Measurements from ENCODE around the gene MME. TPM values are rescaled to one million over a fixed set of nuclear protein-coding genes. Genes with fewer than 3 reads are reported as not detected.
"Not testable (repeated sequence)": the region's sequence is repeated elsewhere in the genome, so short reads cannot be mapped to it uniquely, and the experiment has no call there.

Gene MME
- total RNA-seq, 2 experiments from 2014 or later: 0.06 to 0.17 TPM

DNA sequence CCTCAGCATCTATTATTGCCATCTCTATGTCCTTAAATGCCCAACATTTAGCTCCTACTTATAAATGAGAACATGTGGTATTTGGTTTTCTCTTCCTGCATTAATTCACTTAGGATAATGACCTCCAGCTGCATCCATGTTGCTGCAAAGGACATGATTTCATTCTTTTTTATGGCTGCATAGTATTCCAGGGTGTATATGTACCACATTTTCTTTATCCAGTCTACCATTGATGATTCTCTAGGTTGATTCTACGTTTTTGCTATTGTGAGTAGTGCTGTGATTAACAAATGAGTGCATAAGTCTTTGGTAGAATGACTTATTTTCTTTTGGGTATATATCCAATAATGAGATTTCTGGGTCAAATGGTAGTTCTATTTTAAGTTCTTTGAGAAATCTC is 54.2 kb downstream of the MME start:
- H3K36me3 Mint-ChIP-seq; H3K4me3 Mint-ChIP-seq; H3K27me3 Mint-ChIP-seq; DNase-seq; H3K4me1 Mint-ChIP-seq; H3K27ac Mint-ChIP-seq; POLR2A ChIA-PET; ATAC-seq (ENCODE audit: low read depth); H3K9me3 Mint-ChIP-seq: not testable (repeated sequence)

GRCh38 chr3:155135003-155135402 is 54.9 kb downstream of the MME start:
- no peak for ATAC-seq (ENCODE audit: low read depth)
- POLR2A ChIA-PET: no interaction called here
- DNase-seq: no peak
- Mint-ChIP-seq H3K27me3 (no peaks in the 10 kb centered on the region), H3K9me3 (peaks cover 2% of the 10 kb centered on the region), H3K27ac (no peak overlapping the region), H3K4me1 (no peaks in the 10 kb centered on the region), H3K36me3 (no peaks in the 10 kb centered on the region), H3K4me3 (no peak overlapping the region)

- Mint-ChIP-seq H3K27ac (no peak overlapping the region), H3K36me3 (no peaks in the 10 kb centered on the region), H3K9me3 (peaks cover 2% of the 10 kb centered on the region), H3K4me3 (no peak overlapping the region), H3K27me3 (no peaks in the 10 kb centered on the region), H3K4me1 (no peaks in the 10 kb centered on the region)
- ATAC-seq (ENCODE audit: low read depth) (no peak), DNase-seq (no peak)
- POLR2A ChIA-PET: no interaction called here
These were observed 58.6 kb downstream of the MME start for GRCh38 chr3:155138677-155139076.

DNA sequence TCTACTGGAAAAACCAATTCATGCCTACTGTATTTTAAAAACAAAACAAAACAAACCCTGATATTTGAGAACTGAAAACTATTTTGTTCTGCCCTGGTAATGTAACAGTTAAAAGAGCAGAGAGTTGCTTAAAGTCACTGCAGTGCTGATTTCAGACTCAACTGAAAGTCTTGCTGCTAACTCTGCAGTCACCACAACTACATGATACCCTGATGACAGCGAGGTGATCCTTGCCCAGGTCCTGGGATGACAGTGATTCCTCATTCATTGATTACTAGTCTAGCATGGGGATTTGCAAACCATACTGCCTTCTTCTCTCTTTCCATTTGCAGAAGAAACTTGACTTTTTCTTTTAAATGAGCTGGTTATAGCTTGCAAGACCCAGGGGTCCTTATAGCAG is 67.5 kb downstream of the MME start:
- no peak for ATAC-seq (ENCODE audit: low read depth)
- H3K36me3 Mint-ChIP-seq: no peaks in the 10 kb centered on the region
- POLR2A ChIA-PET: no interaction called here
- no peak overlapping the region for H3K27ac Mint-ChIP-seq
- no peaks in the 10 kb centered on the region for H3K9me3 Mint-ChIP-seq
- no peak for DNase-seq
- no peak overlapping the region for H3K4me3 Mint-ChIP-seq
- no peaks in the 10 kb centered on the region for H3K27me3 Mint-ChIP-seq
- H3K4me1 Mint-ChIP-seq: no peaks in the 10 kb centered on the region

DNA sequence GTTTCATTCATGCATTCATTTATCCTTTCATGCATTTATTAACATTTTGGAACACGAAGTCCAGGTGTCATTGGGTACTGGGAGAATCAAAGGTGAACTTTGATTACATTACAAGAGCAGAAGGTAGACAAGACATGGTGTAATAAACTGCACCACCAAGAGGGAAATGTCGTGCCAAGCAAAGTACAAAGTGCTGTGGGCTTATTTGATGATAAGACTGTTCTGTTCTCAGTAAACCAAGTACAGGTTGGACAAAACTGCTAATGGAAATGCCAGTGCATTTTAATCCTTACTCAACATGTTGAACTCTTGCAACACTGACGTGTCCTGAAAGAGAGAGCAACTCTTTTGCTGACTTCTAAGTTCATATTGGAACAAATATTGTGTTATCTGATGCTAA is 69.4 kb downstream of the MME start:
- POLR2A ChIA-PET: no interaction called here
- Mint-ChIP-seq H3K27me3 (no peaks in the 10 kb centered on the region), H3K36me3 (no peaks in the 10 kb centered on the region), H3K4me3 (no peak overlapping the region), H3K9me3 (no peaks in the 10 kb centered on the region), H3K27ac (no peak overlapping the region), H3K4me1 (no peaks in the 10 kb centered on the region)
- no peak for ATAC-seq (ENCODE audit: low read depth)
- DNase-seq: no peak

GRCh38 chr3:155153242-155154186 is 73.4 kb downstream of the MME start:
- POLR2A ChIA-PET: no interaction called here

DNA sequence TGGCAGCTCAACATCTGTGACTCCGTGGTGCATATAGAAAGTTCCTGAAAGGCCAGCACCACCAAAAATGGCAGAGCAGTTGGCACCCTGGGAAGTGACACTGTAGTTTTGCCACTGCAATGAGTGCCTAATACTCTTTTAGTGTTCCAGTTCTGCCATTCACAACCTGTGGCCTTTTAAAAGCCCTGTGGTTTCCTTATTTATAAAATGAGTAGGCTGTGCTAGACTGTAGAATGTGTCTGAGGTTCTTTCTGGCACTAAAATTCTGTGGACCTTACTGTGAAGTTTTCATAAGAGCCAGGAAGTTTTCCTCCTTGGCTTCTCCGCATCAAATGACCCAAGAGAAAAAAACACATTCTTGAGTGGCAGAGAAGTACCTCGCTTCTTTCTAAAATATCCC is 74.1 kb downstream of the MME start:
- no peaks in the 10 kb centered on the region for H3K27me3 Mint-ChIP-seq
- POLR2A ChIA-PET: no interaction called here
- H3K9me3 Mint-ChIP-seq: no peaks in the 10 kb centered on the region
- H3K4me1 Mint-ChIP-seq: no peaks in the 10 kb centered on the region
- H3K27ac Mint-ChIP-seq: no peak overlapping the region
- no peaks in the 10 kb centered on the region for H3K36me3 Mint-ChIP-seq
- no peak for DNase-seq
- H3K4me3 Mint-ChIP-seq: no peak overlapping the region
- no peak for ATAC-seq (ENCODE audit: low read depth)

More at GRCh38 chr3:155153242-155154186, 73.4 kb downstream of the MME start:
- no peaks in the 10 kb centered on the region for H3K4me1 Mint-ChIP-seq
- H3K36me3 Mint-ChIP-seq: no peaks in the 10 kb centered on the region
- H3K9me3 Mint-ChIP-seq: no peaks in the 10 kb centered on the region
- no peaks in the 10 kb centered on the region for H3K27me3 Mint-ChIP-seq
- DNase-seq: no peak
- no peak overlapping the region for H3K4me3 Mint-ChIP-seq
- H3K27ac Mint-ChIP-seq: no peak overlapping the region
- no peak for ATAC-seq (ENCODE audit: low read depth)

GRCh38 chr3:155158346-155159037 is 78.4 kb downstream of the MME start:
- Mint-ChIP-seq H3K9me3 (no peaks in the 10 kb centered on the region), H3K36me3 (no peaks in the 10 kb centered on the region), H3K4me1 (no peaks in the 10 kb centered on the region), H3K4me3 (no peak overlapping the region), H3K27ac (no peak overlapping the region), H3K27me3 (no peaks in the 10 kb centered on the region)
- DNase-seq (no peak), ATAC-seq (ENCODE audit: low read depth) (no peak)
- POLR2A ChIA-PET: no interaction called here

DNA sequence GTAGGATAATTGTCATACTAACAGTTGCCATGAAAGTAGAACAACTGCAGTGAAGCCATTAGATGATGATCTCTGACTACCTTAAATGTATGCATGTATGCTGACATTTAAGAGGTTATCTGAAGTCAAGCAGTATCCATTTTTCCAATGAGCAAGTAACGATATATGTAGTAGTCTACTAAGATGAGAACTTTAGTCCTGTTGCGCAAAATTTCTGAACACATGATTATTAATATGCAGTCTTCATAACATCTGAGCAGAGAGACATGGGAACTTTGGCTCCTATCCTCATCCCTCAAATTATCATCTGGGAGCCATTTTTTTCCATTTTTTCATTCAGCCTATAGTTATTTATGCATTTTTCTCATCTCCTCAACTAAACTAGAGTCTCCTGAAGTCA is 79.2 kb downstream of the MME start:
- H3K27ac Mint-ChIP-seq: no peak overlapping the region
- ATAC-seq (ENCODE audit: low read depth) (no peak), DNase-seq (no peak)
- H3K27me3 Mint-ChIP-seq: no peaks in the 10 kb centered on the region
- H3K9me3 Mint-ChIP-seq: no peaks in the 10 kb centered on the region
- H3K4me3 Mint-ChIP-seq: no peak overlapping the region
- no peaks in the 10 kb centered on the region for H3K4me1 Mint-ChIP-seq
- H3K36me3 Mint-ChIP-seq: no peaks in the 10 kb centered on the region
- POLR2A ChIA-PET: no interaction called here

DNA sequence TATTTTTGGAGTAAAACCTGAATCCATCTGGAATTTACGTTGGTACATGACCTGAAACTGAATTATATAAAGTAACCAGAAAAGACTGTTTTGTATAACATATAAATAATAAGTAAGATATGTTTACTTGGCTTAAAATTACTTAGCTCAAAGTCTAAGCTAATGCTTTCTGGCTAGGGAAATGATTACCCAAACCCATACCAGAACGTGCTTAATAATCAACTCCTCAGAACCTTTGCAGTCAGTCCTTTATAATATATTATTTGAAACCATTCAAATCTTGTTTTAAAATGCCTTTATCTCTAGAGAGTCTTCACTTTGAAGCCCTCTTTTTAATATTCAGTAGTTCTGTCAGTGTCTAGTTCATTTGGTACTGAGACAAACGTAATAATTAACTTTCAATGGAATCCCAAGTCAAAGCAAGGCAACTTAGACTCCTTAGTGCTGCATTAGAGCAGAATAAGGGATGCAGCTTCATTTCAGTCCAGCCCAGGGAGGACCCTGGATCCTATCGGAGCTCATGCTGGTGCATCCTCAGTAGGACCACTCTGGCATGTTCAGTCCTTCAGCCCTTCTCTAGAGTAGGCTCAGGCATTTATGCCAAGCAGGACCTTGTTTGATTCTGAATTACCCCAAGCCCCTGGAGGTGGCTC is 81.6 kb downstream of the MME start:
- Mint-ChIP-seq H3K4me3 (no peak overlapping the region), H3K27ac (no peak overlapping the region), H3K36me3 (no peaks in the 10 kb centered on the region), H3K27me3 (peaks cover 2% of the 10 kb centered on the region), H3K4me1 (no peaks in the 10 kb centered on the region), H3K9me3 (no peaks in the 10 kb centered on the region)
- DNase-seq: no peak
- no peak for ATAC-seq (ENCODE audit: low read depth)
- POLR2A ChIA-PET: no interaction called here

GRCh38 chr3:155164306-155164705 is 84.2 kb downstream of the MME start:
- H3K4me1 Mint-ChIP-seq: no peaks in the 10 kb centered on the region
- H3K27ac Mint-ChIP-seq: no peak overlapping the region
- H3K27me3 Mint-ChIP-seq: peaks cover 2% of the 10 kb centered on the region

DNA sequence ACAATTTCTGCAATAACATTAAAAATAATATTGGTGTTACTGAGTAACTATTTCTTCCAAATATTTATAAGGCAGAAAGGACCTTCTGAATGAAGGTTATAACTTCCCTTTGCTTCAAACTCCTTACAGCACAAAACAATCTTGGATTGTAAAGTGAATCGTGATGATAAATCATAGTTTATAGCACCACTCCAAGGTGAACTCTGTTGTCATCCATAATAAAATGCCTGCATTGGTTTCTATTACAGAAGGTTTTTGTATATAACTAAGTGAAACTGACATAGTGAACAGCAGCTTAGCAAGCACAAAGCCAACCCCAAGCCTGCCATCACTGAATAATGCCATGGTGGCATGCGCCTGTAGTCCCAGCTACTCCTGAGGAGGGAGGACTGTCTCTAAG is 86.3 kb downstream of the MME start:
- no peaks in the 10 kb centered on the region for H3K9me3 Mint-ChIP-seq
- H3K4me1 Mint-ChIP-seq: no peaks in the 10 kb centered on the region
- ATAC-seq (ENCODE audit: low read depth) (no peak), DNase-seq (no peak)
- no peak overlapping the region for H3K27ac Mint-ChIP-seq
- peaks cover 2% of the 10 kb centered on the region for H3K27me3 Mint-ChIP-seq
- H3K36me3 Mint-ChIP-seq: no peaks in the 10 kb centered on the region
- POLR2A ChIA-PET: no interaction called here
- no peak overlapping the region for H3K4me3 Mint-ChIP-seq

More at GRCh38 chr3:155164306-155164705, 84.2 kb downstream of the MME start:
- H3K9me3 Mint-ChIP-seq: no peaks in the 10 kb centered on the region
- no peak for DNase-seq
- POLR2A ChIA-PET: no interaction called here
- H3K36me3 Mint-ChIP-seq: no peaks in the 10 kb centered on the region
- no peak for ATAC-seq (ENCODE audit: low read depth)
- H3K4me3 Mint-ChIP-seq: no peak overlapping the region

DNA sequence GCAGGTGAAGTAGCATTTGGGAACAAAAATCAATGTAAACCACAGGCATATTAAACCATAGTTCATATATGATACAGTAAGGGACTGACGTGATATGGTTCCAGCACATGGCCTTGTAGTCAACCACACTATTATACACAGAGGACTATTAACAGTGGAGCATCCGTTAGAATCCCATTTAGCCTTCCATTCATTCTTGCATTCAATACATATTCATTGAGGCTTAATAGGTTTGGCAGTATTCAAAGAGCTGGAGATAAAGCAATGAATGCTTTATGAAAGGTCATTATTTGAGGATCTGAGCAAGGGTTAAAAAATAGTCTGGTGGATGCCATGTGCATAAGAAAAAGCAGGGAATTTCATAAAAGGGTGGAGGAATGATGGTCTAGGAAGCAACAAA is 89.1 kb downstream of the MME start:
- ATAC-seq (ENCODE audit: low read depth) (no peak), DNase-seq (no peak)
- no peak overlapping the region for H3K4me3 Mint-ChIP-seq
- POLR2A ChIA-PET: no interaction called here
- H3K36me3 Mint-ChIP-seq: no peaks in the 10 kb centered on the region
- no peak overlapping the region for H3K27ac Mint-ChIP-seq
- no peaks in the 10 kb centered on the region for H3K4me1 Mint-ChIP-seq
- no peaks in the 10 kb centered on the region for H3K9me3 Mint-ChIP-seq
- H3K27me3 Mint-ChIP-seq: peaks cover 2% of the 10 kb centered on the region

- POLR2A ChIA-PET: no interaction called here
- no peak overlapping the region for H3K4me3 Mint-ChIP-seq
- no peak overlapping the region for H3K27ac Mint-ChIP-seq
- ATAC-seq (ENCODE audit: low read depth) (no peak), DNase-seq (no peak)
- H3K27me3 Mint-ChIP-seq: no peaks in the 10 kb centered on the region
- no peaks in the 10 kb centered on the region for H3K4me1 Mint-ChIP-seq
- H3K9me3 Mint-ChIP-seq: no peaks in the 10 kb centered on the region
- no peaks in the 10 kb centered on the region for H3K36me3 Mint-ChIP-seq
These were observed 93.7 kb downstream of the MME start for GRCh38 chr3:155173771-155174170.

Measured in activated naive CD8-positive, alpha-beta T cell treated with anti-CD3 and anti-CD28 coated beads, Interleukin-2, amount 10 ng/mL, durations not matched to agents 7 days and 5 days (primary cell).